ENCODE data around the gene SLC35A3.

Gene SLC35A3

DNA sequence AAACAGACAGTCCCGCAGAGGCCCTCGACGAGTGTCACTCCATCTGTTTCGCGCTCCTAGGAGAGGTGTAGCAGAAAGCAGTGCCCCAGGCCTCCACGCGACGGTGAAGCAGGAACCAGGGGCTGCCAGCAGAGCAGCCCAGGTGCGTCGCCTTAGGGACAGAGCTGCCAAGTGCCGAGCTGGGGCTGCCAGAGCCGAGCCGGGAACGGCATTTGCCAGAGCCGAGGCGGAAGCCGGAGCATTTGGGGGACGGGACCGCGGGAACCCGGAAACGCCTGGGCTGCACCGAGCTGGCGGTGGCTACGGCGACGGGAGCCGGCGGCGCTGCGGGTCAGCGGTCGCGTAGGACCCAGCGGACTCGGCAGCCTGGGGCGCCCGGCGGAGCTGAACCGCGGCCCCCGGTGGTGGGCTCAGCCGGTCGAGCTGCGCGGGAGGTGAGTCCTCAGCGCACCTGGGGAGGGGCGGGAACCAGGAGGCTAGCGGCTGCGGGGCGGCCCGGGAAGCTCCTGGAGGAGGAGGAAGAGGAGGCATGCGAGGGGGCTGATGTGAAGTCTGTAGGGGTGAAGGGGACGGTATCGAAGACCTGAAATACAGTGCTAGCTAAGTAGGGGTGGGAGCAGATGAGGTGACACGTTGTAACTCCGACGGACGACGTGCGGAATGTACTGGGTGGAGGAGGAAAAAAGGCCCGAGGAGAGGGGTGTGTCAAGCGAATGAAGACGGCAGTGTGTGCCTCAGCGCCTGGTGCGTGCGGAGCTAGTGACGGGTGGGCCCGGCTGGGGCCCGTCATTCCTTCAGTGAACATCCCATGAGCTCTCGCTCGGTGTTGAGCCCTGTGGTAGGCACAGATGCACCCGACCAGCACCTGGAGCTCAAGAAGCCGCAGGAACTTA is at the start of gene SLC35A3:
Gene SLC35A3, plus strand, starts transcription at position 268 of the 893 bp plus-strand sequence. CDS start 23,559 bp downstream, outside the sequence.
- no peaks in the 10 kb centered on the region for H3K9me3 ChIP-seq
- peak within 1 kb of the TSS; percentile 73 to 81 for H3K4me3 ChIP-seq (ENCODE audit: low read depth in 1 of 2, low read length in 1 of 2)
- peak within 1 kb of the TSS; percentile 76 for H3K27ac ChIP-seq
- peaks cover 6% of the 10 kb centered on the region for H3K36me3 ChIP-seq
- H3K27me3 ChIP-seq, result no peaks in the 10 kb centered on the region
- TF ChIP-seq, protein P1, sequence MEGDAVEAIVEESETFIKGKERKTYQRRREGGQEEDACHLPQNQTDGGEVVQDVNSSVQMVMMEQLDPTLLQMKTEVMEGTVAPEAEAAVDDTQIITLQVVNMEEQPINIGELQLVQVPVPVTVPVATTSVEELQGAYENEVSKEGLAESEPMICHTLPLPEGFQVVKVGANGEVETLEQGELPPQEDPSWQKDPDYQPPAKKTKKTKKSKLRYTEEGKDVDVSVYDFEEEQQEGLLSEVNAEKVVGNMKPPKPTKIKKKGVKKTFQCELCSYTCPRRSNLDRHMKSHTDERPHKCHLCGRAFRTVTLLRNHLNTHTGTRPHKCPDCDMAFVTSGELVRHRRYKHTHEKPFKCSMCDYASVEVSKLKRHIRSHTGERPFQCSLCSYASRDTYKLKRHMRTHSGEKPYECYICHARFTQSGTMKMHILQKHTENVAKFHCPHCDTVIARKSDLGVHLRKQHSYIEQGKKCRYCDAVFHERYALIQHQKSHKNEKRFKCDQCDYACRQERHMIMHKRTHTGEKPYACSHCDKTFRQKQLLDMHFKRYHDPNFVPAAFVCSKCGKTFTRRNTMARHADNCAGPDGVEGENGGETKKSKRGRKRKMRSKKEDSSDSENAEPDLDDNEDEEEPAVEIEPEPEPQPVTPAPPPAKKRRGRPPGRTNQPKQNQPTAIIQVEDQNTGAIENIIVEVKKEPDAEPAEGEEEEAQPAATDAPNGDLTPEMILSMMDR (IDR thresholded peaks at IDR 0.05), result no peak
- peaks cover 14 to 15% of the 10 kb centered on the region in 2 experiments for H3K4me1 ChIP-seq (ENCODE audit: control insufficient read depth in 1 of 2, insufficient read depth in 1 of 2, low read depth in 1 of 2, low read length in 1 of 2)

DNA sequence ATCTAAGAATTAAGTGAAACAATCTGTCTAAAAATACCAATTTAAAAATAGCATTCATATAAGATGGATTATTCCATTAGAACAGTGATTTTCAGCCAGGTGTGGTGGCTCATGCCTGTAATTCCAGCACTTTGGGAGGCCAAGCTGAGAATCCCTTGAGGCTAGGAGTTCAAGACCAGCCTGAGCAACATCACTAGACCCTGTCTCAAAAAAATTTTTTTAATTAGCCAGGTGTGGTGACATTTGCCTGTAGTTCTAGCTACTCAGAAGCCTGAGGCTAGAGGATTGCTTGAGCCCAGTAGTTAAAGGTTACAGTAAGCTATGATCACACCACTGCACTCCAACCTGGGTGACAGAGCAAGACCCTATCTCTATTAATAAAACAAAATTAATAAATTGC is 35.0 kb upstream of the SLC35A3 start:
- no peaks in the 10 kb centered on the region for H3K27me3 ChIP-seq

DNA sequence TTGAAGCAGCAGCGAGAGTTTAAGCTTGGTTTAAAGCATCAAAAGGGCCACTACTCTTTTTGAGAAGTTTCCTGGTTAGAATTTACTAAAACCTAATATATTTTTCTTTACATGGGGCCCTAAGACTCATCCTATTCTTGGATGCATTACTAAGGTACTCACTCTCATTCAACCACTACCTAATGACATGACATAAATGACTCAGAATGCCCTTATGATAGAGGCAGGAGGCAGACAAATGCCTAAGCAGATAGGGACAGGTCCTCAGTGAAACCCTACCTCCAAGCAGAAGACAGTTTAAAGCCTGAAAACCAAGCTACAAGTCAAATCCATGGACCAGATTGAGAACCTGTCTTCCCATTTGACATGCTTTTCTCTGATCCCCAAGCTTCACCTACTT is 34.3 kb upstream of the SLC35A3 start:
- no peak overlapping the region for H3K4me3 ChIP-seq (ENCODE audit: low read depth in 1 of 2, low read length in 1 of 2)
- TF ChIP-seq, protein P1 (IDR thresholded peaks at IDR 0.05), result no peak

More for the DNA sequence above, 35.0 kb upstream of the SLC35A3 start:
- TF ChIP-seq, protein P1 (IDR thresholded peaks at IDR 0.05), result no peak
- H3K27ac ChIP-seq, result no peak overlapping the region
- H3K36me3 ChIP-seq, result no peaks in the 10 kb centered on the region
- no peak overlapping the region for H3K4me3 ChIP-seq (ENCODE audit: low read depth in 1 of 2, low read length in 1 of 2)
- H3K9me3 ChIP-seq, result no peaks in the 10 kb centered on the region
- no peaks in the 10 kb centered on the region for H3K4me1 ChIP-seq (ENCODE audit: control insufficient read depth in 1 of 2, insufficient read depth in 1 of 2, low read depth in 1 of 2, low read length in 1 of 2)

DNA sequence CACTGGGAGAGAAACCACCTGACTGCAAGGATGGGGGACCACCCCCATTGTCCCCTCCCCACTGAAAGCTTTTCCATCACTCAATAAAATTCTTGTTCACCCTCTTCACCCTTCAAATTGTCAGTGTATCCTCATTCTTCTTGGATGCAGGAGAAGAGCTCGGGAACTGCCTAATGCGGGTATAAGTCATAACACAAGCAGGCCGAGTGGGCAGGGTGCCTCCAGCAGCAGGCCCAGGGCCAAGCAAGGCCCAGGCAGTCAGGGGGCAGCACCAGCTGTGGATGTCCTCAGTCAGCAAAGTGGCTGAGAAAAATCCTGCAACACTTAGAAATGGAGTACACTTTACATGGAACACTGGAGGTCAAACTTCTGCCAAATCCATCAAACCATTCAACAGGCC is 33.7 kb upstream of the SLC35A3 start:
- no peaks in the 10 kb centered on the region for H3K9me3 ChIP-seq
- no peaks in the 10 kb centered on the region for H3K4me1 ChIP-seq (ENCODE audit: control insufficient read depth in 1 of 2, insufficient read depth in 1 of 2, low read depth in 1 of 2, low read length in 1 of 2)
- no peak overlapping the region for H3K27ac ChIP-seq
- no peak overlapping the region for H3K4me3 ChIP-seq (ENCODE audit: low read depth in 1 of 2, low read length in 1 of 2)
- H3K36me3 ChIP-seq, result no peaks in the 10 kb centered on the region
- TF ChIP-seq, protein P1 (IDR thresholded peaks at IDR 0.05), result no peak
- no peaks in the 10 kb centered on the region for H3K27me3 ChIP-seq

More for the DNA sequence above, 34.3 kb upstream of the SLC35A3 start:
- Histone ChIP-seq H3K27ac (no peak overlapping the region), H3K4me1 (ENCODE audit: control insufficient read depth in 1 of 2, insufficient read depth in 1 of 2, low read depth in 1 of 2, low read length in 1 of 2) (no peaks in the 10 kb centered on the region), H3K27me3 (no peaks in the 10 kb centered on the region), H3K9me3 (no peaks in the 10 kb centered on the region), H3K36me3 (no peaks in the 10 kb centered on the region)

DNA sequence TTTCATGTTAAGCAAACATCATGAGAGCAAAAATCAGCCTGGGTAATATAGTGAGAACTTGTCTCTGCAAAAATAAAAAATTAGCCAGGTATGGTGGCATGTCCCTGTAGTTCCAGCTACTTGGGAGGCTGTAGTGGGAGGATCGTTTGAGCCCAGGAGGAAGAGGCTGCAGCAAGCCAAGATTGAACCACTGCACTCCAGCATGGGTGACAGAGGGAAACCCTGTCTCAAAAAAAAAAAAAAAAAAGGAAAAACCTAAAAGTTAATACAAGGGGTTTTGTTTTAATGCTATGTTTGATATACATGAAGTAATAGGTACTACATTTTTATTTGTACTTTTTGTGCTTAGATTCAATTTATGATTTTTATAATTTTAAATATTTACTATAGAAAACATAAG is 27.1 kb upstream of the SLC35A3 start:
- TF ChIP-seq, protein P1 (IDR thresholded peaks at IDR 0.05), result no peak
- Histone ChIP-seq H3K4me3 (ENCODE audit: low read depth in 1 of 2, low read length in 1 of 2) (no peak overlapping the region), H3K36me3 (no peaks in the 10 kb centered on the region), H3K4me1 (ENCODE audit: control insufficient read depth in 1 of 2, insufficient read depth in 1 of 2, low read depth in 1 of 2, low read length in 1 of 2) (no peaks in the 10 kb centered on the region), H3K27ac (no peak overlapping the region), H3K9me3 (no peaks in the 10 kb centered on the region), H3K27me3 (no peaks in the 10 kb centered on the region)
